HG03575 (cell line): Measurements from ENCODE around the gene SLC50A1.
"Not testable (repeated sequence)": the region's sequence is repeated elsewhere in the genome, so short reads cannot be mapped to it uniquely, and the experiment has no call there.

Experiments used
- ATAC-seq: cut with Tn5 transposase; IDR thresholded peaks from one replicate; pipeline ENCODE4 v1.9.1; 2021; ENCODE audit not compliant: unreplicated experiment, insufficient number of reproducible peaks, low FRiP score; ENCODE audit errors: extremely low read depth

Gene SLC50A1

GRCh38 chr1:155131285-155131684, 4.4 kb upstream of the SLC50A1 start:
- no peak for ATAC-seq

GRCh38 chr1:155131856-155132255, 3.8 kb upstream of the SLC50A1 start:
- ATAC-seq, result no peak

GRCh38 chr1:155133799-155134281, 1.8 kb upstream of the SLC50A1 start:
- no peak for ATAC-seq

- no peak for ATAC-seq
These were observed 1.3 kb upstream of the SLC50A1 start for GRCh38 chr1:155134322-155134721.

- no peak for ATAC-seq
These were observed 705 bp upstream of the SLC50A1 start for GRCh38 chr1:155134880-155135414.

GRCh38 chr1:155136748-155137147, 1.1 kb downstream of the SLC50A1 start:
- no peak for ATAC-seq

GRCh38 chr1:155137154-155137949, 1.7 kb downstream of the SLC50A1 start:
- no peak for ATAC-seq

- no peak for ATAC-seq
These were observed 4.4 kb downstream of the SLC50A1 start, which contains the start of gene DPM3 for GRCh38 chr1:155139895-155140629. TSS of gene DPM3 (minus strand) at chr1:155140531. CDS start at chr1:155140240, 291 bp downstream.

GRCh38 chr1:155140630-155140953, 4.9 kb downstream of the SLC50A1 start:
- ATAC-seq, result no peak

- ATAC-seq, result no peak
These were observed 6.1 kb downstream of the SLC50A1 start for GRCh38 chr1:155141749-155142148.

- ATAC-seq, result no peak
These were observed 9.8 kb downstream of the SLC50A1 start for GRCh38 chr1:155145491-155145890.

- not testable (repeated sequence) for ATAC-seq
These were observed 20.5 kb downstream of the SLC50A1 start for GRCh38 chr1:155155996-155156643.

GRCh38 chr1:155158991-155159390, 23.3 kb downstream of the SLC50A1 start:
- ATAC-seq, result no peak

GRCh38 chr1:155160128-155160527, 24.5 kb downstream of the SLC50A1 start:
- ATAC-seq, result no peak

- not testable (repeated sequence) for ATAC-seq
These were observed 27.0 kb downstream of the SLC50A1 start for GRCh38 chr1:155162631-155163030.

- not testable (repeated sequence) for ATAC-seq
These were observed 28.1 kb downstream of the SLC50A1 start for GRCh38 chr1:155163785-155164184.

GRCh38 chr1:155164625-155165024, 29.0 kb downstream of the SLC50A1 start:
- not testable (repeated sequence) for ATAC-seq

GRCh38 chr1:155166051-155166470, 30.4 kb downstream of the SLC50A1 start:
- ATAC-seq, result no peak

GRCh38 chr1:155166471-155167165, 31.0 kb downstream of the SLC50A1 start:
- ATAC-seq, result no peak
